Measurements from ENCODE around the gene ARHGDIA.

Gene ARHGDIA

DNA sequence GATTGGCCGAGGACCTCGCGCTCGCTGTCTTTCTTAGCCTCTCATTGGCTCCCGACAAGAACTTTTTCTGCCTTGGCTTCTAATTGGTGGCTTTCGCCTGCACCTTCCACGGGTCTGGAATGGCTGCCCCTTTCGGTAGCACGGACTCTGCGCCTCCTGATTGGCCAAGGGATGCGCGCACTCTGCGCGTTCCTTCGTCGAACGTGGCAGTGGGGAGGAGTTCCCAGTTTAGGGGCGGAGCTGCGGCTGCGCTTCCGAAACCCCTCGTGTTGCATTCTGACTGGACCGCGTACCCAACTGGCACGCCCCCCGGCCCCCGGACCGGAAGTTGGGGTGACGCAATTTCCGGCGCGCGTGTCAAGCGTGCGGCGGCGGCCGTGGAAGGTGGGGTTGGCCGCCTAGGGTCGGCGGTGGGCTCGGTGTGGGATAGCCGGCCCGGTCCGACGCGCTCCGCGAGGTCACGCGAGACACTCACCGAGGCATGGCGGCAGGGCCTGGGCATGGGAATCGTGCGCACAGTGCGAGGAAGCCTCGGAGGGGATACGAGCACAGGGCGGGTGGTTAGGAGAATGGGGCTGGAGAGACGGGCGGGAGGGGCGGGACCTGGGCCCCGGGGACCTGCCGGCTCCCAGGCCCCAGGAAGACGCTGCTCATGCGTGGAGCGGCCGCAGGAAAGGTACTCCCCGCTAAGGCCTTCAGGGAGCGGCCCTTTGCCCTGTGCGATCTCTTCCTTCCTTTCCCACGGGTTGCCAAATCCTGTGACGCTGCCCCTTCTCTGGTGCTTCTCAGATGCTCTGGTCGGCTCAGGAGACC lies 10.2 kb downstream of the ARHGDIA start:
- peak overlapping the region; percentile 94 for H3K9ac ChIP-seq (ENCODE audit: low read length)
- H2AK5ac ChIP-seq (ENCODE audit: low read length, severe bottlenecking), result peak overlapping the region; percentile 94
- peaks cover 40 to 53% of the 10 kb centered on the region in 2 experiments for H3K36me3 ChIP-seq (ENCODE audit: control insufficient read depth in 1 of 2, insufficient read depth in 2 of 2, low read depth in 1 of 2, low read length in 2 of 2)
- H3K23ac ChIP-seq (ENCODE audit: low read length in 2 of 2), result peak overlapping the region in 1 of 2 experiments; percentile 94
- H3K79me1 ChIP-seq (replicated peaks; ENCODE audit: low read length, poor library complexity, severe bottlenecking), result peaks cover 7% of the 10 kb centered on the region
- H2BK12ac ChIP-seq (ENCODE audit: low read length in 2 of 2), result peak overlapping the region in 1 of 2 experiments; percentile 57
- no peak overlapping the region for H2BK15ac ChIP-seq (ENCODE audit: low read depth, poor library complexity, severe bottlenecking)
- peak overlapping the region; percentile 96 to 100 for H3K4ac ChIP-seq (ENCODE audit: low read depth in 1 of 2, low read length in 2 of 2)
- peak overlapping the region; percentile 88 for H3K4me2 ChIP-seq (ENCODE audit: low read length, poor library complexity, severe bottlenecking)
- peak overlapping the region; percentile 100 for H4K91ac ChIP-seq (ENCODE audit: low read length)
- peak overlapping the region; percentile 83 for H3K27ac ChIP-seq (ENCODE audit: low read length, poor library complexity, severe bottlenecking)
- peak overlapping the region; percentile 91 to 100 for H3K4me3 ChIP-seq (ENCODE audit: insufficient read depth in 1 of 2, low read depth in 1 of 2, low read length in 2 of 2)
- whole genome bisulfite sequencing, result under 1% methylated on average over 70 of the region's 74 CpGs
- H3K9me3 ChIP-seq (ENCODE audit: control insufficient read depth, low read length), result no peaks in the 10 kb centered on the region
- peak overlapping the region; percentile 94 for H2BK5ac ChIP-seq (ENCODE audit: low read depth, low read length, poor library complexity, severe bottlenecking)
- peak overlapping the region in 1 of 2 experiments; percentile 100 for H3K14ac ChIP-seq (ENCODE audit: low read length in 2 of 2)
- H4K8ac ChIP-seq (ENCODE audit: low read length), result peak overlapping the region; percentile 96
- DNase-seq, result peak; percentile 100
- H2AFZ ChIP-seq (ENCODE audit: low read depth, low read length), result peak overlapping the region; percentile 96
- H3K18ac ChIP-seq (ENCODE audit: low read depth in 1 of 2, low read length in 2 of 2), result peak overlapping the region; percentile 97 to 100
- peak overlapping the region; percentile 73 for H2BK120ac ChIP-seq (ENCODE audit: low read depth, low read length)
- H3K27me3 ChIP-seq (ENCODE audit: control insufficient read depth in 1 of 2, insufficient read depth in 1 of 2, low read length in 2 of 2), result no peaks in the 10 kb centered on the region
- H3K4me1 ChIP-seq (ENCODE audit: control insufficient read depth, insufficient read depth, low read depth, low read length), result peaks cover 44% of the 10 kb centered on the region

DNA sequence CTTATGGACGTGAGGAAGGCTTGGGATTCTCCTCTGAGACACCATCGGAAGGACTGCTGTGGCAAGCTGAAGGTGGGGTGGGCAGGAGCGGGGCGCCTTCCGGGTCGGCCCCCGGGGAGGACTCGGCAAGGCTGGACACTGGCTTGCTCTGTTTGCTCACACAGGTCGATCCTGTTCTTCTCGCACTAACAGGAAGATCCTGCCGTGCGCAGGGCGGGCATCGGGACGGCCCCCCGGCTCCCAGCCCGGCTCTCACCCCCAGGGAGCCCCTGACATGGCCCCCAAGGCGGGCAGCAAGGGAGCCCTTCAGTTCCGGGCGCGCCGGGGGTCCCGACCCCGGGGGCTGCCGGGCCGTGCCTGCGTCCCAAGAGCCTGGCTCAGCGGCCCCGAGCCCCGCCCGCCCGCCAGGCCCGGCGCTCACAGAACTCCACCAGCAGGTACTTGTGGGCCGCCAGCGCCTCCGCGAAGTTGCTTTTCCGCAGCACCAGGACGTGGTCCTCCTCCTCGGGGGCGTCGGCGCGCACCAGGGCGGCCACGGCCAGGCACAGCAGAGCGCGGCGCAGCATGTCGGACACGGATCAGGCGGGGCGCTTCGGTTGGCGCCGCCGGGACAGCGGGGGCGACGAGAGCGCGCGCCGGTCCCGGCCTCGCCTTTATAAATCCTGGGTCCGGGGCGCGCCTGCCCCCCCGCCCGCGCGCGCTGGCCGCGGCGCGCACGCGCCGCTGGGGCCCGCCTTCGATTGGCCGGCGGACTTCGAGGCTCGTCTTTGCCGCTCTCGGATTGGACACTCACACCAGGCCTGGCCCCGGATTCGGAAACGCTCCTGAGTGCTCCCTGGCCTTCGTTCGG lies 11.0 kb downstream of the ARHGDIA start, which contains the start of gene P4HB:
Gene P4HB, minus strand, starts transcription at position 630 of the 850 bp plus-strand sequence. Its CDS starts 64 bp downstream, at position 566.
- under 1% methylated on average over 88 of the region's 95 CpGs for WGBS
- no peak for DNase-seq
- H3K14ac ChIP-seq (ENCODE audit: low read length in 2 of 2), result peak within 1 kb of the TSS in 1 of 2 experiments; percentile 100
- peaks cover 41 to 53% of the 10 kb centered on the region in 2 experiments for H3K36me3 ChIP-seq (ENCODE audit: control insufficient read depth in 1 of 2, insufficient read depth in 2 of 2, low read depth in 1 of 2, low read length in 2 of 2)
- peaks cover 37% of the 10 kb centered on the region for H3K4me1 ChIP-seq (ENCODE audit: control insufficient read depth, insufficient read depth, low read depth, low read length)
- peak within 1 kb of the TSS; percentile 24 to 94 for H3K23ac ChIP-seq (ENCODE audit: low read length in 2 of 2)
- H2BK12ac ChIP-seq (ENCODE audit: low read length in 2 of 2), result peak within 1 kb of the TSS in 1 of 2 experiments; percentile 58
- H4K8ac ChIP-seq (ENCODE audit: low read length), result peak within 1 kb of the TSS; percentile 96
- H2AK5ac ChIP-seq (ENCODE audit: low read length, severe bottlenecking), result peak within 1 kb of the TSS; percentile 94
- no peaks in the 10 kb centered on the region for H3K9me3 ChIP-seq (ENCODE audit: control insufficient read depth, low read length)
- peak within 1 kb of the TSS; percentile 94 for H3K9ac ChIP-seq (ENCODE audit: low read length)
- no peaks in the 10 kb centered on the region for H3K27me3 ChIP-seq (ENCODE audit: control insufficient read depth in 1 of 2, insufficient read depth in 1 of 2, low read length in 2 of 2)
- H3K4me2 ChIP-seq (ENCODE audit: low read length, poor library complexity, severe bottlenecking), result peak within 1 kb of the TSS; percentile 88
- H2BK120ac ChIP-seq (ENCODE audit: low read depth, low read length), result peak within 1 kb of the TSS; percentile 95
- peak within 1 kb of the TSS; percentile 100 for H4K91ac ChIP-seq (ENCODE audit: low read length)
- peak within 1 kb of the TSS; percentile 94 for H2BK5ac ChIP-seq (ENCODE audit: low read depth, low read length, poor library complexity, severe bottlenecking)
- H2BK15ac ChIP-seq (ENCODE audit: low read depth, poor library complexity, severe bottlenecking), result no peak within 1 kb of the TSS
- peak within 1 kb of the TSS; percentile 96 to 100 for H3K4ac ChIP-seq (ENCODE audit: low read depth in 1 of 2, low read length in 2 of 2)
- peak within 1 kb of the TSS; percentile 96 for H2AFZ ChIP-seq (ENCODE audit: low read depth, low read length)
- peak within 1 kb of the TSS; percentile 93 to 100 for H3K4me3 ChIP-seq (ENCODE audit: insufficient read depth in 1 of 2, low read depth in 1 of 2, low read length in 2 of 2)
- peak within 1 kb of the TSS; percentile 83 for H3K27ac ChIP-seq (ENCODE audit: low read length, poor library complexity, severe bottlenecking)
- H3K79me1 ChIP-seq (replicated peaks; ENCODE audit: low read length, poor library complexity, severe bottlenecking), result peaks cover 5% of the 10 kb centered on the region
- H3K18ac ChIP-seq (ENCODE audit: low read depth in 1 of 2, low read length in 2 of 2), result peak within 1 kb of the TSS; percentile 97 to 100

DNA sequence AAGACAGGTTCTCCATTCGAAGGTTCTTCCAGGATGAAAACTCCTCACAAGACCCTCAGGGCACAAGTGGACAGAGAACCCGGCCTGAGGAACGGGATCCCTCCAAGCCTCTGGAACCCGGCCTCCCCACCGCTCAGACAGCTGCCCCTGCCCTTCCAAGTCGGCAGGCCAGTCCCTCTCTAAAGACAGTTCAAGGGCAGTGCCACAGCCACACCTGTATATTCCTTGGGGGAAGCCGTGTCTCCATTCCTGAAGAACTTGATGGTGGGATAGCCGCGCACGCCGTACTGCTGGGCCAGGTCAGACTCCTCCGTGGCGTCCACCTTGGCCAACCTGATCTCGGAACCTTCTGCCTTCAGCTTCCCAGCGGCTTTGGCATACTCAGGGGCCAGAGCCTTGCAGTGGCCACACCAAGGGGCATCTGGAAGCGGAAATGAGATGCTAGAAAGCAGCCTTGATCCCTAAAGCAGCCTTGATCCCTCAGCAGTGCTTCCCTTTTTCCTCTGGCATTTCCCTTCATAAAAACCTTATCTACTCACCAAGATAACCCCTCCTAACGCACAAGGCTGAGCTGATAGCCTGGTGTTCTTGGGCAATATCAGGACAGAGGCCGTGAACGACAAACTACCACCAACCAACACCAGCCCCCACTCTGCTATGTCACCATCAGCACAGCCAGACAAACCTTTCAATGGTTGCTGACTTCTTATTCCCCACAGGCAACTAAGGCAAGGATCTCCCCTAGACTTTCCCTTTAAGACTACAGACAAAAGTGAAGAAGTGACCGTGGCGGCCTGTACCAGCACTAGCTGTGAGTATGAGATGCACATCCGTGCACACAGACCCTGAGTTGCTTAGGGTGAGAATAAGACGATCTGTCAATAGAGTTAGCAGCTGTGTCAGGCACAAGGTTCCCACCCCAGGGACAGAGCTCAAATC lies 11.9 kb downstream of the ARHGDIA start:
- Histone ChIP-seq H3K9me3 (ENCODE audit: control insufficient read depth, low read length) (no peaks in the 10 kb centered on the region), H2AK5ac (ENCODE audit: low read length, severe bottlenecking) (peak overlapping the region; percentile 39), H2BK120ac (ENCODE audit: low read depth, low read length) (peak overlapping the region; percentile 95), H3K4me2 (ENCODE audit: low read length, poor library complexity, severe bottlenecking) (peak overlapping the region; percentile 85), H3K14ac (ENCODE audit: low read length in 2 of 2) (peak overlapping the region in 1 of 2 experiments; percentile 93), H4K91ac (ENCODE audit: low read length) (peak overlapping the region; percentile 88), H3K4me3 (ENCODE audit: insufficient read depth in 1 of 2, low read depth in 1 of 2, low read length in 2 of 2) (peak overlapping the region; percentile 77 to 93), H3K4me1 (ENCODE audit: control insufficient read depth, insufficient read depth, low read depth, low read length) (peaks cover 35% of the 10 kb centered on the region), H3K79me1 (replicated peaks; ENCODE audit: low read length, poor library complexity, severe bottlenecking) (peaks cover 5% of the 10 kb centered on the region), H4K8ac (ENCODE audit: low read length) (no peak overlapping the region), H2AFZ (ENCODE audit: low read depth, low read length) (no peak overlapping the region), H3K18ac (ENCODE audit: low read depth in 1 of 2, low read length in 2 of 2) (peak overlapping the region; percentile 40 to 79), H3K36me3 (ENCODE audit: control insufficient read depth in 1 of 2, insufficient read depth in 2 of 2, low read depth in 1 of 2, low read length in 2 of 2) (peaks cover 50 to 59% of the 10 kb centered on the region in 2 experiments), H3K4ac (ENCODE audit: low read depth in 1 of 2, low read length in 2 of 2) (peak overlapping the region; percentile 85 to 90), H3K27me3 (ENCODE audit: control insufficient read depth in 1 of 2, insufficient read depth in 1 of 2, low read length in 2 of 2) (no peaks in the 10 kb centered on the region), H3K9ac (ENCODE audit: low read length) (peak overlapping the region; percentile 93), H3K27ac (ENCODE audit: low read length, poor library complexity, severe bottlenecking) (peak overlapping the region; percentile 68), H2BK15ac (ENCODE audit: low read depth, poor library complexity, severe bottlenecking) (no peak overlapping the region), H2BK5ac (ENCODE audit: low read depth, low read length, poor library complexity, severe bottlenecking) (peak overlapping the region; percentile 58), H3K23ac (ENCODE audit: low read length in 2 of 2) (peak overlapping the region; percentile 24 to 40), H2BK12ac (ENCODE audit: low read length in 2 of 2) (peak overlapping the region in 1 of 2 experiments; percentile 58)
- DNase-seq, result peak; percentile 40
- 66% methylated on average over 23 of the region's 23 CpGs for WGBS

Data from mesenchymal stem cell (in vitro differentiated cells and primary cell).